NCI-H510A treated with DMSO at 0.1 percent for 48 hours (cell line): Measurements from ENCODE around the gene RRP9.
"Not testable (repeated sequence)": the region's sequence is repeated elsewhere in the genome, so short reads cannot be mapped to it uniquely, and the experiment has no call there.

Experiments
- DNase-seq: peaks from one replicate; lab custom pipeline; 2025; lab: John Stamatoyannopoulos, UW

Gene RRP9

GRCh38 chr3:51937611-51938450, 3.9 kb downstream of the RRP9 start:
- DNase-seq: no peak

- DNase-seq: no peak
These were observed 4.7 kb downstream of the RRP9 start for GRCh38 chr3:51937014-51937413.

GRCh38 chr3:51935886-51936755, 5.6 kb downstream of the RRP9 start:
- DNase-seq: no peak

GRCh38 chr3:51934991-51935885, 6.5 kb downstream of the RRP9 start:
- DNase-seq: no peak

GRCh38 chr3:51934139-51934850, 7.4 kb downstream of the RRP9 start:
- no peak for DNase-seq

- no peak for DNase-seq
These were observed 8.1 kb downstream of the RRP9 start for GRCh38 chr3:51933471-51934138.

- no peak for DNase-seq
These were observed 9.0 kb downstream of the RRP9 start for GRCh38 chr3:51932471-51933370.

- no peak for DNase-seq
These were observed 9.9 kb downstream of the RRP9 start for GRCh38 chr3:51931756-51932155.

- DNase-seq: no peak
These were observed 11.3 kb downstream of the RRP9 start for GRCh38 chr3:51930439-51930838.

- DNase-seq: no peak
These were observed 12.2 kb downstream of the RRP9 start for GRCh38 chr3:51929420-51930003.

- DNase-seq: not testable (repeated sequence)
These were observed 12.7 kb downstream of the RRP9 start for GRCh38 chr3:51928981-51929380.

- no peak for DNase-seq
These were observed 13.3 kb downstream of the RRP9 start for GRCh38 chr3:51928438-51928837.

- no peak for DNase-seq
These were observed 14.4 kb downstream of the RRP9 start for GRCh38 chr3:51927061-51927977.

GRCh38 chr3:51921081-51921578, 20.6 kb downstream of the RRP9 start:
- no peak for DNase-seq

GRCh38 chr3:51916418-51916817, 25.3 kb downstream of the RRP9 start:
- DNase-seq: no peak

- DNase-seq: no peak
These were observed 33.7 kb downstream of the RRP9 start for GRCh38 chr3:51908026-51908425.

- no peak for DNase-seq
These were observed 37.5 kb downstream of the RRP9 start for GRCh38 chr3:51904034-51904823.
